ENCODE measurements around the gene KRTAP2-1.
"Not testable (repeated sequence)": the region's sequence is repeated elsewhere in the genome, so short reads cannot be mapped to it uniquely, and the experiment has no call there.

KRTAP2-1 gene

DNA sequence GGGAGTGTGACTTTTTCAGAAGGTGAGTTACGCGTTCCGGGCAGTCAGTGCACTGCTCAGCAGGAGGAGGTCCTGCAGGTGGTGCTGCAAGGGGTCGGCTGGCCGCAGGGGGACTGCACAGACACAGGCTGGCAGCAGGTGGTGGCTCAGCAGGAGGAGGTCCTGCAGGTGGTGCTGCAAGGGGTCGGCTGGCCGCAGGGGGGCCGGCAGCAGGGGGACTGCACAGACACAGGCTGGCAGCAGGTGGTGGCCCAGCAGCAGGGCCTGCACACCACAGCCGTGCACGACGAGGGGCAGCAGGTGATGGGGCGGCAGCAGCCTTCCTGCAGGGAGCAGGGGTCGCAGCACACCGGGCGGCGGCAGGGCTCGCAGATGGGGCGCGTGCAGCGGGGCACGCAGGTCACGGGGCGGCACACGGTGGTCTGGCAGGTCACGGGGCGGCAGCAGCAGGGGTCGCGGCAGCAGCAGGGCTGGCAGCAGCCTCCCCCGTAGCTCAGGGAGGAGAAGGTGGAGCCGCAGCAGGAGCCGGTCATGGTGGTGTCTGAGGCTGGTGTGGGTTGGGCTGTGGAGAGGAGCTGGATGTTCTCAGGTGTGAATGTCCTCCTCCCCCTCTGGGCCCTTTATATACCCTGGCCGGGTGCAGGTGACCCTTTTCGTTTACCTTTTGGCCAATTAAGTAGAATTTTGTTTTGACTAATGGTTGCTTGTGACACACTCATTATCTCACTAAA lies at the start of gene KRTAP2-1:
KRTAP2-1 (minus strand) TSS at position 582 of the 731 bp plus-strand sequence; CDS start at position 533, 49 bp downstream.
- DNase-seq, result not testable (repeated sequence)

- no peak for DNase-seq
These were observed 48.9 kb upstream of the KRTAP2-1 start for GRCh38 chr17:41096055-41096454.

- DNase-seq, result not testable (repeated sequence)
These were observed 41.7 kb upstream of the KRTAP2-1 start for GRCh38 chr17:41088760-41089352.

- DNase-seq, result not testable (repeated sequence)
These were observed 37.2 kb upstream of the KRTAP2-1 start, which contains the start of gene KRTAP4-7 for GRCh38 chr17:41084100-41084856. TSS of gene KRTAP4-7 (plus strand) at chr17:41084150. CDS start at chr17:41084207, 57 bp downstream.

- peak; percentile 65 for DNase-seq
These were observed 36.3 kb upstream of the KRTAP2-1 start for GRCh38 chr17:41083427-41083826.

DNA sequence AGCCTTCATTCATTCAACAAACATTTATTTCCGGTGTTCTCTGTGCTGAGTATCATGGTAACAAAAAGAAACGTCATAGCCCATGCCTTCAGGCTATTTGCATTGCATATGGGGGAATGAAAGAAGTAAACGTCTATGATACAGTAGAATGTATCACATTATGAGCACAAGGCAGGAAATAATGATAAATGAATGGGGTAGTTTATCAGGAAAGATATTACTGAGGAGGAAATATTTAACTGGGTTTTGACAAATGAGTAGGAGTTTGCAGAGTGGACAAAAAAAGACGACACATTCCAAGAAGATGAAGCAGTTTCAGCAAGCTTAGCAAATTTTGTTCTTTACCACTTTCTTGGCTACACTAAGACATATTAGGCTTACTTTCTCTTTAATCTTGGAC lies 35.5 kb upstream of the KRTAP2-1 start:
- peak; percentile 24 for DNase-seq

GRCh38 chr17:41076788-41077187 lies 29.7 kb upstream of the KRTAP2-1 start:
- DNase-seq, result no peak

- DNase-seq, result no peak
These were observed 26.6 kb upstream of the KRTAP2-1 start for GRCh38 chr17:41073676-41074075.

- DNase-seq, result no peak
These were observed 24.7 kb upstream of the KRTAP2-1 start for GRCh38 chr17:41071606-41072360.

- no peak for DNase-seq
These were observed 21.9 kb upstream of the KRTAP2-1 start for GRCh38 chr17:41069031-41069430.

- no peak for DNase-seq
These were observed 20.2 kb upstream of the KRTAP2-1 start for GRCh38 chr17:41067281-41067680.

DNA sequence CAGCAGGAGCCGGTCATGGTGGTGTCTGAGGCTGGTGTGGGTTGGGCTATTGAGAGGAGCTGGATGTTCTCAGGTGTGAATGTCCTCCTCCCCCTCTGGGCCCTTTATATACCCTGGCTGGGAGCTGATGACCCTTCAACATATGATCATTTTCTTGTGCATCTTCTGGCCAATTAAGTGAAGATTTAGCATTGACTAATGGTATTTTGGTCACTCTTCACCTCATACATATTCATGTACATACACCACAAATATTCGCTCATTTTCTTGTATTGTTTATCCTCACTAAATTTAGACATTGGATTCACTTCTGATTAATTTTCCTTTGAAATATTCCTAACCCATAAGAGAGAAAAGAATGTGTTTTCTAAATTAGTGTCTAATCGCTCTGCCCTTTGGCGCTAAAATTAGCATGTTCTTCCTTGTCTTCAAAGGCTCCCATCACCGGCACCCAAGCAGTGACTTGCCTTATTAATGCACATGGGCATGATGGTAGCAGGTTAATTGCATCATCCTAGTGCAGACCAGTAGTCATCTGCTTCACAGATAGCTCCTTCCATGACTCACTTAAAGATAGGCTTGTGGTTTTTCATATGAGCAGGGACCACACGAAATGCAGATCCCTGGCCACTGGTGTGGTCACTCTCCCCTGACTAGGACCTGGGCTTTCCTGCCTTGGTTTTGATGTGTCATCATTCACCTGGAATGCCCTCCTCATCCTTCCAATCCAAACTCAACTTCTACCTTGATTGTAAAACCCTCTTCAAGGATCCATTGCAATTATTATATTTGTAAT lies 18.9 kb upstream of the KRTAP2-1 start, which contains the start of gene KRTAP2-4:
KRTAP2-4 (minus strand) TSS at position 51 of the 796 bp plus-strand sequence; CDS start at position 17, 34 bp downstream.
- DNase-seq, result peak; percentile 94

DNA sequence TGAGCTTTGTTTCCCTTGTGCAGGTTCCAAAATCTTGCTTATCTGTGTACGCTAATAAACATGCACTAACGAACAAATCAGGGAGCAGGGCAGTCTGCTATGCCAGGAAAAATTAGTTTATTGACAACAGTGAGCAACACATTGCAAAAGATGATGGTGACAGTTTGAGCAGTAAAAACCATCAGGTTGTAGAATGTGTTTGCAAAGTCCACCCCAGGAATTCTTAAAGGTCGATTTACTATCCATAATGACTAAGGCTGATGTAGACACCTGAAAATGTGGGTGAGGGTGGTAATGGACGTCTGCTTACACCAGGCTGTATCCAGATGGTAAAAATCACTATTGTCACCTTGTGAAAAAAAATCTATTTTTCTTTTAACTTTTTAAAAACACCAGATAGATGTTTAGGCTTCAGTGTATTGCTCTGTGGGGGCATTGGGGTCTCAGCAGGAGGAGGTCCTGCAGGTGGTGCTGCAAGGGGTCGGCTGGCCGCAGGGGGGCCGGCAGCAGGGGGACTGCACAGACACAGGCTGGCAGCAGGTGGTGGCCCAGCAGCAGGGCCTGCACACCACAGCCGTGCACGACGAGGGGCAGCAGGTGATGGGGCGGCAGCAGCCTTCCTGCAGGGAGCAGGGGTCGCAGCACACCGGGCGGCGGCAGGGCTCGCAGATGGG lies 18.0 kb upstream of the KRTAP2-1 start:
- not testable (repeated sequence) for DNase-seq

- DNase-seq, result no peak
These were observed 17.2 kb upstream of the KRTAP2-1 start for GRCh38 chr17:41064301-41064700.

- DNase-seq, result no peak
These were observed 16.3 kb upstream of the KRTAP2-1 start for GRCh38 chr17:41063449-41063848.

GRCh38 chr17:41061964-41062363 lies 14.8 kb upstream of the KRTAP2-1 start:
- DNase-seq, result peak; percentile 95

DNA sequence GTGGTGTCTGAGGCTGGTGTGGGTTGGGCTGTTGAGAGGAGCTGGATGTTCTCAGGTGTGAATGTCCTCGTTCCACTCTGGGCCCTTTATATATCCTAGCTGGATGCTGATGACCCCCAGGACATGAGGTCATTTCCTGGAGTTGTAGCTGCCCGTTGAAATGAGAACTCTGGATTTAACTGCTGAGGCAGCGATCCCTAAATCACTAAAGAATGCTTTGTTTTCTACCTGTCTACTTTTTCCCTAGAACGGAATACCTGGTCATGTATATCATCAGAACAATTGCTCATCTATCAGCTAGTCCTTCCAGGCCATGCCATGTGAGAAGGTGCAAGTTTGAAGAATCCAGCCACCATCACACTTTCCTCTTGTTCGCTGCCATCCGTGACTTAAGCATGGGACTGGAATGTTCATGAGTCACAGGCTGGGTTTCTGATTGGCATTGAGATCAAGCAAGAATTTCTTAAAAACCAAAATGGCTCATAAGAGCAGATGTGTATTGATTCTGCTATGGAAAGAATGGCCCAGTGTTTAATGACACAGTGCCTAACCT lies 13.0 kb upstream of the KRTAP2-1 start, which contains the start of gene KRTAP2-3:
KRTAP2-3 (minus strand) TSS at position 63 of the 553 bp plus-strand sequence. CDS start 64 bp downstream, outside the sequence.
- peak; percentile 98 for DNase-seq

GRCh38 chr17:41059276-41060051 lies 12.3 kb upstream of the KRTAP2-1 start:
- peak; percentile 94 for DNase-seq

GRCh38 chr17:41058741-41059140 lies 11.6 kb upstream of the KRTAP2-1 start:
- peak; percentile 77 for DNase-seq

DNA sequence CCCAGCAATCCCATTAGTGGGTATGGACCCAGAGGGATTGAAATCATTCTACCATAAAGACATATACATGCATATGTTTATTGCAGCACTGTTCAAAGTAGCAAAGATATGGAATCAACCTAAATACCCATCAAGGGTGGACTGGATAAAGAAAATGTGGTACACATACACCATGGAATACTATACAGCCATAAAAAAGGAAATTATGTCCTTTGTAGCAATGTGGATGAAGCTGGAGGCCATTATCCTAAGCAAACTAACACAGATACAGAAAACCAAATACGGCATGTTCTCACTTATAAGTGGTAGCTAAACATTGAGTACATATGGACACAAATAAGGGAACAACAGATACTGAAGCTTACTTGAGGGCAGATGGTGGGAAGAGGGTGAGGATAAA lies 10.4 kb upstream of the KRTAP2-1 start:
- DNase-seq, result no peak

Measured in HCEC 1CT (cell line).